Cardiac fibroblast (primary cell): ENCODE data around the gene USP46.
A peak's percentile ranks its signal among the peaks of the same experiment; 100 is the strongest.

ENCODE experiments used
- DNase-seq, 2 donors: peaks; one replicate each; pipeline versions ENCODE4 v3.0.0 to v3.0.0-alpha.2; 2010; ENCODE audit warnings: low read depth in 2 of 2
- H3K4me3 ChIP-seq, 2 donors: replicated peaks in 1 of 2; 1 replicate in 1 of 2; 2 replicates in 1 of 2; pipeline ENCODE4 v1.5.1; 2011; ENCODE audit warnings: low read depth in 2 of 2, low read length in 2 of 2, mild to moderate bottlenecking in 2 of 2, moderate library complexity in 1 of 2
- TF ChIP-seq, protein P1 (sequence below): IDR thresholded peaks from one replicate; pipeline ENCODE4 v1.5.1; 2011; ENCODE audit warnings: low read depth, mild to moderate bottlenecking, low read length, inconsistent platforms

The USP46 gene

DNA sequence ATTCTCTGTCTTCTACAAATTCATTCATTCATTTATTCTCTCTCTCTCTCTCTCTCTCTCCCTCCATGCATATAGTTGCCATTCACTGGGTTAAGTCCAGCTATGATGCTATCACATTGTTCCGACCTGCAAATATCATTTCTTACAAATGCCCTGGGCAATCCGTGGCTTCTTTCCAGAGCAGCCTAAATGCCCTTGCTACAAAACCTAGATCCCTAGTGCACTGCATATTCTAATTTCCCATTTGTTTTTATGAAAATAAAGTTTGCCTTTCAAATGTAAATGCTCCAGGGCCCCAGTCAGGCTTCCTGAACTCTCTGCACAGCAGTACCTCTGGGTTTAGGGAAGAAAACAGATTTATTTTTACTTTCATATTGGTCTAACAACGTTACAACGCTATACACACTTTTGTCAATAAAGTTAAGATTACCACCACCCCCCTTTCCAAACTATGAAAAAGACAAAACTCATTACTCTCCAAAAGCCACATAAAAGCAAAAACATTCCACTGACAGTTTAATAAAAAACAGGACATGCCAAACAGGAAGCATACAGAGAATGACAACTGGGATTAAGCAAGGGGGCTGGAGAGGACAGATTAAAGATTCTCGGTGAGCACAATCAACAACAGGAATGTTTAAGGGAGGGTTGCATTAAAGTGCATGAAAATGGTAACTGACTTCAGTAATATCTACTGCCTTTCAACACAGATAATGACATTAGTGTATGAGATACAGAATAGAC lies 104.3 kb downstream of the USP46 start:
- no peak for DNase-seq
- TF ChIP-seq, protein P1, sequence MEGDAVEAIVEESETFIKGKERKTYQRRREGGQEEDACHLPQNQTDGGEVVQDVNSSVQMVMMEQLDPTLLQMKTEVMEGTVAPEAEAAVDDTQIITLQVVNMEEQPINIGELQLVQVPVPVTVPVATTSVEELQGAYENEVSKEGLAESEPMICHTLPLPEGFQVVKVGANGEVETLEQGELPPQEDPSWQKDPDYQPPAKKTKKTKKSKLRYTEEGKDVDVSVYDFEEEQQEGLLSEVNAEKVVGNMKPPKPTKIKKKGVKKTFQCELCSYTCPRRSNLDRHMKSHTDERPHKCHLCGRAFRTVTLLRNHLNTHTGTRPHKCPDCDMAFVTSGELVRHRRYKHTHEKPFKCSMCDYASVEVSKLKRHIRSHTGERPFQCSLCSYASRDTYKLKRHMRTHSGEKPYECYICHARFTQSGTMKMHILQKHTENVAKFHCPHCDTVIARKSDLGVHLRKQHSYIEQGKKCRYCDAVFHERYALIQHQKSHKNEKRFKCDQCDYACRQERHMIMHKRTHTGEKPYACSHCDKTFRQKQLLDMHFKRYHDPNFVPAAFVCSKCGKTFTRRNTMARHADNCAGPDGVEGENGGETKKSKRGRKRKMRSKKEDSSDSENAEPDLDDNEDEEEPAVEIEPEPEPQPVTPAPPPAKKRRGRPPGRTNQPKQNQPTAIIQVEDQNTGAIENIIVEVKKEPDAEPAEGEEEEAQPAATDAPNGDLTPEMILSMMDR = no peak
- H3K4me3 ChIP-seq = no peak overlapping the region

DNA sequence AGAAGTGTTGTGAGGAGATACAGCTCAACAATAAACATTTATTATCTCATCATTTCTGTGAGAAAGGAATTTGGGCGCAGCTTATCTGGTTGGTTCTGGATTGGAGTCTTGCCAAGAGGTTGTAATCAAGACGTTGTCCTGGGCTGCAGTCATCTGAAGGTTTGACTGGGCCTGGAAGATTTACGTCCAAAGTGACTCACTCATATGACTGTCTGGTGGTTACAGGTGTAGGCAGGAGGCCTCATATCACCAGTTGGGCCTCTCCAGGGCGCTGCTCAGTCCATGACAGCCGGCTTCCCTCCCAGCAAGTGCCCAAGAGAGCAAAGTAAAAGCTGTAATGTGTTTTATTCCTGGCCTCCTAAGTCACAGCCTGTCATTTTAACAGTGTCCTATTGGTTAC lies 106.3 kb downstream of the USP46 start:
- no peak overlapping the region for H3K4me3 ChIP-seq
- DNase-seq = no peak
- TF ChIP-seq, protein P1 = no peak

DNA sequence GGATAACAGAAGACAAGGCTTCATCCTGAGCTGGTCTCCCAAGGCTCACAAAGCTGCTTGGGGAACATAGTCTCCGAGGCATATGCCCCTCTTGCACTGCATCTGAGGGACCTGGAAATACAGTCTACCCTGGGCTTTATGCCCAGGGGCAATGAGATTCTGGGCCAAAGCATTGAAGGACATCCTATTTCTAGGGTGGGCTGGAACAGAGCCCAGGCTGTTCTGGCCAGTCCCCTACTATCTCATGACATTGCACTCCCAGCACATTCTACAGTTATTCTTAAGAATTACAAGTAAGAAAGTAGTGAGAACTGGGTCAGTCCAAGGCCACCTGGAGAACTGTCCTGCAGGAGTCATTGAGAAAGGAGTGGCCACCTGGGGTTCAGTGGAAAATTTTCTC lies 107.6 kb downstream of the USP46 start:
- TF ChIP-seq, protein P1 = no peak
- peak in 1 of 2 donors; percentile 20 for DNase-seq
- H3K4me3 ChIP-seq = no peak overlapping the region

DNA sequence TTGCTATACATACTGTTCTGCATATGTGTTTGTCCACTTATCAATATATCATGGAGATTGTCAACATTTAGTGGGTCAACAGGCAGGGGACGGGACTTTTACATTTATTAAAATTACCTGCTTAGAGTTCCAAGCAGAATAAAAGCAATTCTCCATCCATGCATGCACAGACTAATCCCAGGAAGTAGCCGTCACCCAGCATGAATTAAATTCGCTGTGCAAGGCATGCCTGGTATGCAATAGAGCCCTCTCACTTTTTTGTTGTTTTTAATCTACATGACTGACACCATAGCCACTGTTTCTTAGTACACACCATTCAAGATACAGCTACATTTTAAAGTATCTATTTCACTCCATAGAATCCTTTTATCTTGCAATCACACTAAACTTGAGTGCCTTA lies 108.9 kb downstream of the USP46 start:
- TF ChIP-seq, protein P1 = no peak
- no peak overlapping the region for H3K4me3 ChIP-seq
- DNase-seq = no peak

DNA sequence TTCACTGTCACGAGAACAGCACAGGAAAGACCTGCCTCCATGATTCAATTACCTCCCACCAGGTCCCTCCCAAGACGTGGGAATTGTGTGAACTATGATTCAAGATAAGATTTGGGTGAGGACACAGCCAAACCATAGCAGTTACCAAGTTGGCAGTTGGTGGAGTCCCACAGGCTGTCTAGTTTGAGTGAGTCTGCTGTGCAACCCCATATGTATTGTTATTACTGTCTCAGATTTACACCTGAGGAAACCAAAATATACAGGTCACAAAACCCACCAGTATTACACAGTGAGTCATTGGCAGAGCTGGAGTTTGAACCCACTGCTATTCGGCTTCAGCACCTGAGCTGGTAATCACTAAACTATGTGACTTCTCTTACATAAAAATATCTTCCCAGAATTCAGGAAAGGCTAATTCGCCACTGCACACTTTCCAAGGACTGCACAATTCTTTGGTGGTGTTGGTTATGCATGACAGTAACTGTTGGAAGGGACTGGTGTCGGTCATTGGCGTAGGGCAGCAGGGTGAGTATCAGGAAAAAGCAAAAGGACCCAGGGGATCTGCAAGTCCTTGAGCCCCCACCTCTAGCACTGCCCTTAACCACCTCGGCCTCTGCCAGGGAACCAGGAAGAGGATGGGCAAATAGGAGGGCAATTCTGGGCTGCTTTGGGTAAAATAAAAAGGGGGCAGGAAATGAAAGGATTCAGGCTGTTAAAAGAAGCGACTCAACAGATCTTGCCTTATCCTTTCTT lies 110.1 kb downstream of the USP46 start:
- no peak for DNase-seq
- H3K4me3 ChIP-seq = no peak overlapping the region
- TF ChIP-seq, protein P1 = no peak

DNA sequence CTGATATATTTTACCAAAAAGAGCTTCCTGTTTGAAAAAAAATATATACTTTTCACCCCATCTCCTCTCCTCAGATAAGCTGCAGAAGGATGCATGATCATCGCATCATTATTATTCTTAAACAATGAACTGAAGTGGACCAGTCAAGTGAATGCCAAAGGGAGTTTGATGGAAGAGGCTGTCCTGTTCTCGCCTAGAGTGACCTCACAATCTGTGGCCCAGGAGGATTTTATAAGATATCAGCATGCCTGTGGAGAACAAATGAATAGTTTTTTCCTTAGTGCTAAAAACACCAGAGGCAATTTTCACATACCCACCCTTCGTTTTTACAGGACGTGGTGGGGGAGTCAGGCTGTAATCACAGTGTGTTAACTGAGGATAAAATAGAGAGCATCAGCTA lies 112.7 kb downstream of the USP46 start:
- TF ChIP-seq, protein P1 = no peak
- no peak for DNase-seq
- no peak overlapping the region for H3K4me3 ChIP-seq
